OCI-LY3 (cell line): Measurements from ENCODE around the gene DYRK3.
A peak's percentile ranks its signal among the peaks of the same experiment; 100 is the strongest.

Experiments
- H2AFZ ChIP-seq: fragments of 200-600, 300-600 bp; shearing (Covaris generic); 2 replicates; pipeline ENCODE4 v1.6.0; 2014; ENCODE audit warnings: antibody characterized with exemption, low read depth, low read length
- H3K27ac ChIP-seq: fragments of 200-600, 300-600 bp; sonication (generic); 2 replicates; pipeline ENCODE4 v1.5.1; 2014; ENCODE audit warnings: mild to moderate bottlenecking, low read length, moderate library complexity, mixed read lengths
- H3K27me3 ChIP-seq: fragments of 200-600, 300-600 bp; sonication (generic); 2 replicates; pipeline ENCODE4 v1.6.1; 2014; ENCODE audit warnings: low read depth, low read length, mixed read lengths
- H3K36me3 ChIP-seq: fragments of 200-600, 300-600 bp; sonication (generic); replicated peaks from 2 replicates; pipeline ENCODE3; 2014; ENCODE audit warnings: low read depth, low read length, mixed read lengths
- H3K4me1 ChIP-seq: fragments of 300-600, 200-600 bp; sonication (generic); 2 replicates; pipeline ENCODE4 v1.6.1; 2014; ENCODE audit warnings: low read length, mixed read lengths
- H3K4me2 ChIP-seq: fragments of 200-600, 300-600 bp; sonication (generic); 2 replicates; pipeline ENCODE4 v1.6.1; 2014; ENCODE audit warnings: low read length, mixed read lengths
- H3K4me3 ChIP-seq: fragments of 300-600, 200-600 bp; sonication (generic); 2 replicates; pipeline ENCODE4 v1.5.1; 2014; ENCODE audit warnings: antibody characterized with exemption, mild to moderate bottlenecking, low read length, moderate library complexity
- H3K79me2 ChIP-seq: fragments of 300-600, 200-600 bp; shearing (Covaris generic); 2 replicates; pipeline ENCODE4 v1.6.1; 2014; ENCODE audit warnings: mild to moderate bottlenecking, low read length, mixed read lengths
- H3K9ac ChIP-seq: fragments of 300-600, 200-600 bp; shearing (Covaris generic); 2 replicates; pipeline ENCODE4 v1.6.0; 2014; ENCODE audit warnings: mild to moderate bottlenecking, low read length, moderate library complexity
- H3K9me3 ChIP-seq: fragments of 200-600, 300-600 bp; shearing (Covaris generic); 2 replicates; pipeline ENCODE4 v1.6.1; 2014; ENCODE audit warnings: low read length, mixed read lengths; ENCODE audit not compliant: insufficient read depth
- H4K20me1 ChIP-seq: fragments of 200-600, 300-600 bp; sonication (generic); 2 replicates; pipeline ENCODE4 v1.6.1; 2016; ENCODE audit warnings: low read length, mixed read lengths; ENCODE audit not compliant: insufficient read depth
- CTCF ChIP-seq: fragments of 200-600, 300-600 bp; sonication (generic); IDR thresholded peaks from 2 replicates; pipeline ENCODE4 v1.5.1; 2014; ENCODE audit warnings: antibody characterized with exemption, low read length, low read depth
- EZH2phosphoT487 ChIP-seq: fragments of 200-600 bp; shearing (Covaris generic); IDR thresholded peaks from 2 replicates; pipeline ENCODE4 v1.6.1; 2018; ENCODE audit warnings: antibody characterized with exemption, mixed run types, low read depth

DYRK3 gene

GRCh38 chr1:206589206-206589605, 46.1 kb upstream of the DYRK3 start:
- H4K20me1 ChIP-seq: peaks cover 5% of the 10 kb centered on the region; the same call in 1 of the 2 replicates
- no peak overlapping the region for H2AFZ ChIP-seq
- no peaks in the 10 kb centered on the region for H3K9me3 ChIP-seq
- no peak overlapping the region for H3K4me2 ChIP-seq
- no peak overlapping the region for H3K27ac ChIP-seq
- peaks cover 5% of the 10 kb centered on the region; the same call in 1 of the 2 replicates for H3K4me1 ChIP-seq
- H3K36me3 ChIP-seq: peaks cover 80% of the 10 kb centered on the region
- H3K79me2 ChIP-seq: no peaks in the 10 kb centered on the region
- H3K4me3 ChIP-seq: no peak overlapping the region
- no peak for TF ChIP-seq EZH2phosphoT487
- TF ChIP-seq CTCF: no peak
- H3K27me3 ChIP-seq: no peaks in the 10 kb centered on the region
- no peak overlapping the region for H3K9ac ChIP-seq

GRCh38 chr1:206590025-206590758, 45.1 kb upstream of the DYRK3 start:
- Histone ChIP-seq H3K27me3 (no peaks in the 10 kb centered on the region), H3K27ac (peak overlapping the region; percentile 9), H4K20me1 (peaks cover 5% of the 10 kb centered on the region; the same call in 1 of the 2 replicates), H3K9me3 (no peaks in the 10 kb centered on the region), H3K79me2 (no peaks in the 10 kb centered on the region), H3K4me3 (no peak overlapping the region), H3K9ac (no peak overlapping the region), H3K4me1 (peaks cover 5% of the 10 kb centered on the region; the same call in 1 of the 2 replicates), H2AFZ (no peak overlapping the region), H3K36me3 (peaks cover 78% of the 10 kb centered on the region), H3K4me2 (no peak overlapping the region)
- TF ChIP-seq EZH2phosphoT487 (no peak), CTCF (peak; percentile 83)

- H3K36me3 ChIP-seq: peaks cover 78% of the 10 kb centered on the region
- peaks cover 5% of the 10 kb centered on the region; the same call in 1 of the 2 replicates for H3K4me1 ChIP-seq
- no peak overlapping the region for H3K4me3 ChIP-seq
- no peaks in the 10 kb centered on the region for H3K9me3 ChIP-seq
- H3K4me2 ChIP-seq: no peak overlapping the region
- no peak for TF ChIP-seq EZH2phosphoT487
- TF ChIP-seq CTCF: no peak
- H2AFZ ChIP-seq: no peak overlapping the region
- no peaks in the 10 kb centered on the region for H3K79me2 ChIP-seq
- H3K9ac ChIP-seq: no peak overlapping the region
- H3K27me3 ChIP-seq: no peaks in the 10 kb centered on the region
- H4K20me1 ChIP-seq: peaks cover 5% of the 10 kb centered on the region; the same call in 1 of the 2 replicates
- no peak overlapping the region for H3K27ac ChIP-seq
Observed at GRCh38 chr1:206591226-206591625, 44.1 kb upstream of the DYRK3 start.

- Histone ChIP-seq H3K4me2 (no peak overlapping the region), H3K27me3 (no peaks in the 10 kb centered on the region), H2AFZ (no peak overlapping the region), H3K9ac (no peak overlapping the region), H3K27ac (no peak overlapping the region), H3K4me3 (no peak overlapping the region), H3K4me1 (peaks cover 5% of the 10 kb centered on the region; the same call in 1 of the 2 replicates), H3K36me3 (peaks cover 75% of the 10 kb centered on the region), H3K9me3 (no peaks in the 10 kb centered on the region), H4K20me1 (peaks cover 5% of the 10 kb centered on the region; the same call in 1 of the 2 replicates), H3K79me2 (no peaks in the 10 kb centered on the region)
- no peak for TF ChIP-seq EZH2phosphoT487
- no peak for TF ChIP-seq CTCF
Observed at GRCh38 chr1:206591696-206592095, 43.6 kb upstream of the DYRK3 start.
